ENCODE data around the gene DIAPH2. TPM values are rescaled to one million over a fixed set of nuclear protein-coding genes. Genes with fewer than 3 reads are reported as not detected.

The DIAPH2 gene
- total RNA-seq, 2 donors from 2014 or later = 42.4 to 66.0 TPM

DNA sequence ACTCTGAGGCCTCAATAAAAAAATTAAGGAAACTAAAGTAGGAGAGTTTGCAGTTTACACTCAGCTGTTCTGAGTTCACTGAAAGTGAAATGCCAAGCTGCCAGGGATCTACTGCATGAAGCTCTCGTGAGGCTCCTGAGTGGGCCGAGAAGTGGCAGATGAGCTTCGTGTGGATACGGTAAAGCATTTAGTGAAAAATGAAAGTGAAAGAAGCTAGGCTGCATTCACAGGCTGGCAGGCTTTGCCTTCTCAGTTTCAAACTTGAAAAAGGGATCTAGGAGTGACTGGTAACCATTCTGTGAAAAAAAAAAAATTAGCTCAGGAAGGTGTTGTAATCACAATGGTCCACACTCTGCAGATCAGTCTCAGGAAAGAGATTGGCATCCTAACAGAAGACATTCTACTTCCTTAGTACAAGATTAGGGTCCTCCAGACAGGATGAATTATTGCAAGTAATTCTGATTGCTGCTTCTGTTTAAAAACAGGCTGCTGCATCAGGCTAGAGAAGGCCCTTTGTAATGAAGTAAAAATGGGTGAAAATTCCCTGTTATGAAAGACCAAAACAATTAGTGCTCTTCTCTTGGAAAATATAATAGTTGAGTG, 879.0 kb downstream of the DIAPH2 start:
- peak overlapping the region; percentile 53 for H3K4me3 ChIP-seq
- peak overlapping the region in 1 of 2 donors; percentile 8 for H3K27ac ChIP-seq
- ATAC-seq (ENCODE audit: insufficient number of reproducible peaks, low FRiP score, low read depth) = peak; percentile 43
- H3K27me3 ChIP-seq (replicated peaks; ENCODE audit: insufficient read depth) = no peaks in the 10 kb centered on the region
- no peaks in the 10 kb centered on the region for H3K4me1 ChIP-seq (ENCODE audit: control insufficient read depth in 1 of 2, low read depth in 2 of 2)
- no peak for DNase-seq (ENCODE audit: low spot score)
- H3K9me3 ChIP-seq = no peaks in the 10 kb centered on the region
- H3K36me3 ChIP-seq = no peaks in the 10 kb centered on the region
- TF ChIP-seq, protein P1, sequence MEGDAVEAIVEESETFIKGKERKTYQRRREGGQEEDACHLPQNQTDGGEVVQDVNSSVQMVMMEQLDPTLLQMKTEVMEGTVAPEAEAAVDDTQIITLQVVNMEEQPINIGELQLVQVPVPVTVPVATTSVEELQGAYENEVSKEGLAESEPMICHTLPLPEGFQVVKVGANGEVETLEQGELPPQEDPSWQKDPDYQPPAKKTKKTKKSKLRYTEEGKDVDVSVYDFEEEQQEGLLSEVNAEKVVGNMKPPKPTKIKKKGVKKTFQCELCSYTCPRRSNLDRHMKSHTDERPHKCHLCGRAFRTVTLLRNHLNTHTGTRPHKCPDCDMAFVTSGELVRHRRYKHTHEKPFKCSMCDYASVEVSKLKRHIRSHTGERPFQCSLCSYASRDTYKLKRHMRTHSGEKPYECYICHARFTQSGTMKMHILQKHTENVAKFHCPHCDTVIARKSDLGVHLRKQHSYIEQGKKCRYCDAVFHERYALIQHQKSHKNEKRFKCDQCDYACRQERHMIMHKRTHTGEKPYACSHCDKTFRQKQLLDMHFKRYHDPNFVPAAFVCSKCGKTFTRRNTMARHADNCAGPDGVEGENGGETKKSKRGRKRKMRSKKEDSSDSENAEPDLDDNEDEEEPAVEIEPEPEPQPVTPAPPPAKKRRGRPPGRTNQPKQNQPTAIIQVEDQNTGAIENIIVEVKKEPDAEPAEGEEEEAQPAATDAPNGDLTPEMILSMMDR (IDR thresholded peaks at IDR 0.05) = no peak

DNA sequence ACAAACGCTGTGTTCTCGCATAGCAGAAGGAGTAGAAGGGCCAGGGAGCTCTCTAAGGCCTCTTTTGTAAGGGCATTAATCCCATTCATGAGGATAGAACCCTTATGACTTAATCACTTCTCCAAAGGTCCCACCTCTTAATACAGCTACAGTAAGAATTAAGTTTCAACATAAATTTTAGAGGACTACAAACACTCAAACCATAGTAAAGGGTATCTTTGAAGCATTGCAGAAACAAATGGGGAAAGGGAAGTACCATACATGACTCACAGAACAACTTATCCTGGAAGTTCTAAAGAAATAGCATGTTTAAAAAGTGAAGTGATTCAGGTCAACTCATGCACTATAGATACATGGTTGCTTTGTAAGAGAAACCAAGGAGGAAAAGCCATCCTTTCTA, 879.9 kb downstream of the DIAPH2 start:
- H3K27ac ChIP-seq = no peak overlapping the region
- ATAC-seq (ENCODE audit: insufficient number of reproducible peaks, low FRiP score, low read depth) = no peak

DNA sequence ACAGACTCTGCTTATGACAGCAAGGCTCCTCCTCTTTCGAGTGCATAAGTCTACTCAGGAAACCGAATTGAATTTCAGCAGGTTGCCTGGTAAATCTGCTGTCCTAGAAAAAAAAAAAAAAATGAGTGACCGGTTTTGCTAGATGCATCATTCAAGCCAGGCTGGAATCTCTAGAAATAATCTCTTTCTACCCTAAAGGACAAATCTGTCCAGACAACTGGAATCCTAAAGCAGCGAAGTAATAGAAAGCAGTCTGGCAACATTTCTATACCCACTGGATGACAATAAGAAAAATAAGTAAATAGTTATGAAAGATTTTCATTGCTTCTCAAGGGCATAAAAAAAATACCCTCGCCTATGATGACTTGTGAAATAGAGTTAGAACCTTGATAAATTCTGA, 902.5 kb downstream of the DIAPH2 start:
- Histone ChIP-seq H3K27ac (no peak overlapping the region), H3K4me3 (no peak overlapping the region), H3K4me1 (ENCODE audit: control insufficient read depth in 1 of 2, low read depth in 2 of 2) (no peaks in the 10 kb centered on the region), H3K36me3 (no peaks in the 10 kb centered on the region), H3K27me3 (replicated peaks; ENCODE audit: insufficient read depth) (no peaks in the 10 kb centered on the region), H3K9me3 (no peaks in the 10 kb centered on the region)
- DNase-seq (ENCODE audit: low spot score) (no peak), ATAC-seq (ENCODE audit: insufficient number of reproducible peaks, low FRiP score, low read depth) (no peak)
- TF ChIP-seq, protein P1 (IDR thresholded peaks at IDR 0.05) = no peak

More for the DNA sequence above, 879.9 kb downstream of the DIAPH2 start:
- no peaks in the 10 kb centered on the region for H3K27me3 ChIP-seq (replicated peaks; ENCODE audit: insufficient read depth)
- TF ChIP-seq, protein P1 (IDR thresholded peaks at IDR 0.05) = no peak
- no peaks in the 10 kb centered on the region for H3K36me3 ChIP-seq
- H3K4me3 ChIP-seq = no peak overlapping the region
- H3K9me3 ChIP-seq = no peaks in the 10 kb centered on the region
- H3K4me1 ChIP-seq (ENCODE audit: control insufficient read depth in 1 of 2, low read depth in 2 of 2) = no peaks in the 10 kb centered on the region
- DNase-seq (ENCODE audit: low spot score) = no peak

DNA sequence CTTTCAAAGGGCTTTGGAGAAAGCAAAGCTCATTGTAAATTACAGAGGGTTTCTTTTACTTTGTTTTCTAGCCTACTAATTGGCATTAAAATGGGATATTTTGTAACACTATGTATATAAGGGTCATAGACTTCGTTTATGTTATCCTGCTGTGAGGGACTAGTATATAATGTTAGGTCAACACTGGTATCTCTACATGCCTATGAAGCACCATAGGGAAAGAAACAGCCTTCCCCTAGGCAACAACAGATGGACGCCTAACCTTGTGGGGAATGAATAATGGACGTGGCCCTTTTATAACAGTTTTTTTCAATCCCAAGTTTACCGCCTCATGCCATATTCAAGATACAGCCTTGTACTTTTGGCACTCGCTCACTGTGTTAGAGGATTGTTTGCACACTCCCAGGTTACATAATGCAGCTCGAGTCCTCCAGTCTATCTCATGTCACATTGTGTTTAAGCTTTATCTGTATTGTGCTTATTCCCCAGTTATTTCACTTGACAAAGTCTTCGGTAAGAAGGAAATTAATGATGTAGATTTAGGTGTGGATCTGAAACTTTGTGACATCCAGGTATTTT, 910.1 kb downstream of the DIAPH2 start:
- Histone ChIP-seq H3K4me1 (ENCODE audit: control insufficient read depth in 1 of 2, low read depth in 2 of 2) (no peaks in the 10 kb centered on the region), H3K9me3 (no peaks in the 10 kb centered on the region), H3K27ac (no peak overlapping the region), H3K27me3 (replicated peaks; ENCODE audit: insufficient read depth) (no peaks in the 10 kb centered on the region), H3K36me3 (no peaks in the 10 kb centered on the region), H3K4me3 (no peak overlapping the region)
- ATAC-seq (ENCODE audit: insufficient number of reproducible peaks, low FRiP score, low read depth) (no peak), DNase-seq (ENCODE audit: low spot score) (no peak)
- TF ChIP-seq, protein P1 (IDR thresholded peaks at IDR 0.05) = no peak

DNA sequence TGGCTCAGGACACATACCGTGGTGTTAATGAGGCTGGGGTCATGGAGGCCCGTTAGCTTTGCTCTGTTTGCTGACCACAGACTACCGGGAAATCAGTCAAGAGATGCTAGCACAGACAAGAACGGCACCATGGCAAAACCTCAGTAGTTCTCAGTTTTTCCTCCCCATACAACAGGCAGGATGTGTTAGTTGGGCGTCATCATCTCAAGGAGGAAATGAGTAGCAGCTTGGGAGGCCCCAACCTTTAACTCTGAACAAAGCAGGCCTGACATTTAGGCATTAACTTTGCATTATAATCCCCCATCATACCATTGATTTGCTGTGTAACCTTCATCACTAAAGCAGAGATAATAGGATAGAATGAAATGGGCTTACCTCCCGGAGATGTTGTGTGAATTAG, 913.3 kb downstream of the DIAPH2 start:
- TF ChIP-seq, protein P1 (IDR thresholded peaks at IDR 0.05) = no peak
- ATAC-seq (ENCODE audit: insufficient number of reproducible peaks, low FRiP score, low read depth) (no peak), DNase-seq (ENCODE audit: low spot score) (no peak)
- H3K4me1 ChIP-seq (ENCODE audit: control insufficient read depth in 1 of 2, low read depth in 2 of 2) = no peaks in the 10 kb centered on the region
- no peak overlapping the region for H3K4me3 ChIP-seq
- no peaks in the 10 kb centered on the region for H3K36me3 ChIP-seq
- H3K9me3 ChIP-seq = no peaks in the 10 kb centered on the region
- no peak overlapping the region for H3K27ac ChIP-seq
- H3K27me3 ChIP-seq (replicated peaks; ENCODE audit: insufficient read depth) = no peaks in the 10 kb centered on the region
